Kidney (tissue), 14 donors: ENCODE results near the gene GMDS. TPM values are rescaled to one million over a fixed set of nuclear protein-coding genes. Genes with fewer than 3 reads are reported as not detected.

Experiments
- DNase-seq, 5 donors: peaks; one replicate each; pipeline ENCODE4 v3.0.0-alpha.2; 2013 to 2020
- FAIRE-seq: peaks from 2 replicates; lab custom pipeline; 2012; peaks lifted over from hg19 to GRCh38; lab: Jason Lieb, UNC
- H3K27ac ChIP-seq, 2 donors: one replicate each; pipeline ENCODE4 v1.7.0; 2013; ENCODE audit warnings: low read depth in 2 of 2, low read length in 2 of 2, inconsistent platforms in 1 of 2
- H3K27me3 ChIP-seq: one replicate; pipeline ENCODE4 v1.7.1; 2013; ENCODE audit warnings: low read length, inconsistent platforms; ENCODE audit not compliant: control insufficient read depth, insufficient read depth
- H3K36me3 ChIP-seq, 3 donors: one replicate each; pipeline versions ENCODE4 v1.7.0 to v1.7.1; 2013; ENCODE audit warnings: low read length in 3 of 3, control low read depth in 1 of 3, inconsistent platforms in 1 of 3; ENCODE audit not compliant: insufficient read depth in 3 of 3, control insufficient read depth in 2 of 3
- H3K4me1 ChIP-seq, 3 donors: one replicate each; pipeline versions ENCODE4 v1.7.0 to v1.7.1; 2013; ENCODE audit warnings: low read length in 3 of 3, inconsistent platforms in 1 of 3, low read depth in 1 of 3; ENCODE audit not compliant: control insufficient read depth in 2 of 3, insufficient read depth in 2 of 3
- H3K4me3 ChIP-seq, 3 donors: one replicate each; pipeline versions ENCODE4 v1.7.0 to v1.8.1; 2013; ENCODE audit warnings: low read length in 3 of 3, control low read depth in 1 of 3, inconsistent platforms in 1 of 3
- H3K9ac ChIP-seq, 3 donors: one replicate each; pipeline versions ENCODE4 v1.7.0 to v1.7.1; 2013; ENCODE audit warnings: low read length in 3 of 3, control low read depth in 1 of 3, inconsistent platforms in 1 of 3
- H3K9me3 ChIP-seq, 3 donors: one replicate each; pipeline versions ENCODE4 v1.7.0 to v1.7.1; 2013; ENCODE audit warnings: low read length in 3 of 3, control low read depth in 1 of 3, inconsistent platforms in 1 of 3; ENCODE audit not compliant: control insufficient read depth in 2 of 3, insufficient read depth in 1 of 3
- intact Hi-C: fragments of 100-400 bp; cut with DNase I; formaldehyde crosslinking; loops from one replicate; pipeline ENCODE4 v1.11.1; 2022
- polyA plus RNA-seq: library from polyadenylated mRNA; stranded (reverse); fragments of 350-450 nt; fragmentation: Illumina TruSeq; extraction: RNeasy Lipid Tissue Mini Kit (QIAGEN cat#74804); gene quantifications from one replicate; pipeline ENCODE4 v1.2.3, GENCODE V29; 2014; ENCODE audit warnings: low read depth, low replicate concordance; ENCODE audit not compliant: insufficient read depth
- total RNA-seq: library from RNA; stranded (reverse); fragmentation: NEBNext Ultra II Directional; extraction: Animal tissue kit (Norgen Biotek cat#: 25700); gene quantifications from one replicate; pipeline ENCODE4 v1.2.1, GENCODE V29; 2021
- TF ChIP-seq, protein P1 (sequence below): IDR thresholded peaks from 3 replicates; pipeline ENCODE4 v1.5.1; 2012; ENCODE audit warnings: mild to moderate bottlenecking, moderate library complexity, borderline replicate concordance; ENCODE audit not compliant: insufficient read depth; ENCODE audit errors: extremely low read depth
- donor health status: control.
- donor health status: control.
- donor health status: control.
- donor health status: control.
- donor health status: control.
- donor health status: DM: yes; HTN: yes; CAD: no.
- donor health status: Normal renal cell carcinoma (clear cell type).

The GMDS gene
- total and polyA plus RNA-seq, 2 donors from 2014 or later, result 49.6 to 63.7 TPM

DNA sequence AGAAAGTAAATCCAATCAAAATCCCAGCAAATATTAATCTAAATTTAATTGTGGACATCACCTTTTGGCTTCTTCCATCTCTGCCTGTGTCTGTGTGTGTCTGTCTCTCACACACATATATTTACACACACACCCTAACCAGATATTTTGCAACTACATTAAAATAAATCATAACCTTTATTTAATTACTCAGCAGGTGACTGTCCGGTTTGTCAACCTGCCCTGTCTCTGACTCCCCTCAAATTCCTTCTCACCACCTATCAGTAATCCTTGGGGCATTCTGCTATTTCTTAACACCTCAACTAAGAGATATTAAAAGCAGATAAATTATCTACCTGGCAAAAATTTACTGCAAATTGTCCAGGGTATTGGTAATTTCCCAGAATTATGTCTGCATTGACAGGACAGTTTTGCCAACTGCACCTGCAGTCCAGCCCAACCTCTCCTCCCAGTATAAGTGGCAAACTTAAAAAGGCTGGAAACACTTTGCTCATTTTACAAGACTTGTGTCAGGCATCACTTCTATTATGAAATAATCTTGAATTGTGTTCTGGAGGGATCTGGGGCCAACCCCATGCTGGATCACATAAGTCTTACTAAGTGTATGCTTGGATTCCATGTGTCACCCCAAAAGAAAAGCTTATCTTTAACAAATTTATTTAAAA, 216.1 kb downstream of the GMDS start:
- Histone ChIP-seq H3K36me3 (no peaks in the 10 kb centered on the region), H3K4me3 (no peak overlapping the region), H3K27me3 (no peaks in the 10 kb centered on the region), H3K9me3 (no peaks in the 10 kb centered on the region), H3K4me1 (no peaks in the 10 kb centered on the region), H3K27ac (no peak overlapping the region), H3K9ac (no peak overlapping the region)
- TF ChIP-seq, protein P1, sequence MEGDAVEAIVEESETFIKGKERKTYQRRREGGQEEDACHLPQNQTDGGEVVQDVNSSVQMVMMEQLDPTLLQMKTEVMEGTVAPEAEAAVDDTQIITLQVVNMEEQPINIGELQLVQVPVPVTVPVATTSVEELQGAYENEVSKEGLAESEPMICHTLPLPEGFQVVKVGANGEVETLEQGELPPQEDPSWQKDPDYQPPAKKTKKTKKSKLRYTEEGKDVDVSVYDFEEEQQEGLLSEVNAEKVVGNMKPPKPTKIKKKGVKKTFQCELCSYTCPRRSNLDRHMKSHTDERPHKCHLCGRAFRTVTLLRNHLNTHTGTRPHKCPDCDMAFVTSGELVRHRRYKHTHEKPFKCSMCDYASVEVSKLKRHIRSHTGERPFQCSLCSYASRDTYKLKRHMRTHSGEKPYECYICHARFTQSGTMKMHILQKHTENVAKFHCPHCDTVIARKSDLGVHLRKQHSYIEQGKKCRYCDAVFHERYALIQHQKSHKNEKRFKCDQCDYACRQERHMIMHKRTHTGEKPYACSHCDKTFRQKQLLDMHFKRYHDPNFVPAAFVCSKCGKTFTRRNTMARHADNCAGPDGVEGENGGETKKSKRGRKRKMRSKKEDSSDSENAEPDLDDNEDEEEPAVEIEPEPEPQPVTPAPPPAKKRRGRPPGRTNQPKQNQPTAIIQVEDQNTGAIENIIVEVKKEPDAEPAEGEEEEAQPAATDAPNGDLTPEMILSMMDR, result no peak
- FAIRE-seq (no peak), DNase-seq (no peak)
- intact Hi-C loops, result no loop called here

DNA sequence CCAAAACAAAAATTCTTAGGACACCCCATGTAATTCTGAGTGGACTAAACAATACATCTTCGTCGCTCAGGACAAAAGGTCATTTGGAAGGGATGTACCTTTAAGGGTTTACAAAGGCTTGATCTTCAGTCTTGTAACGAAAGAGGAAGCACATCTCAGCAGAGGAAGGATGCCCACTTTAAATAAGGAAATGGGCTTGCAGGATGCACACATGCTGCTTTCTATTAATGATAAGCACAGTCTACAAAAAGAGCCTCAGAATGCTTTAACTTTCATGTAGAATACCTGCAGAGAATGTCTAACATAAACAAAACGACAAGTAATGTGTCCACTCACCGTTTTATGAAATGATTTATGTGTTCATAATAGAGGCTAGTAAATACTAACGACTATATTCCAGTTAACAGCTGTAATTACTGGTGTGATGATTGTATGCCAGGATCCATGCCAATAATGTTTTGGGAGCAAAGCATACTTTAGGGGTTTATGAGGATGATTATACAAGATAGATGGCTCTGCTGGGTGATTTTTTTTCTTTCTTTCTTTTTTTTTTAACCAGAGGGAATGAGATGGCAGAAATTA, 216.9 kb downstream of the GMDS start:
- Histone ChIP-seq H3K27me3 (no peaks in the 10 kb centered on the region), H3K27ac (no peak overlapping the region), H3K4me1 (no peaks in the 10 kb centered on the region), H3K36me3 (no peaks in the 10 kb centered on the region), H3K9me3 (no peaks in the 10 kb centered on the region), H3K4me3 (no peak overlapping the region), H3K9ac (no peak overlapping the region)
- peak in 1 of 5 donors; percentile 52 for DNase-seq
- intact Hi-C loops, result no loop called here
- TF ChIP-seq, protein P1, result no peak
- no peak for FAIRE-seq

DNA sequence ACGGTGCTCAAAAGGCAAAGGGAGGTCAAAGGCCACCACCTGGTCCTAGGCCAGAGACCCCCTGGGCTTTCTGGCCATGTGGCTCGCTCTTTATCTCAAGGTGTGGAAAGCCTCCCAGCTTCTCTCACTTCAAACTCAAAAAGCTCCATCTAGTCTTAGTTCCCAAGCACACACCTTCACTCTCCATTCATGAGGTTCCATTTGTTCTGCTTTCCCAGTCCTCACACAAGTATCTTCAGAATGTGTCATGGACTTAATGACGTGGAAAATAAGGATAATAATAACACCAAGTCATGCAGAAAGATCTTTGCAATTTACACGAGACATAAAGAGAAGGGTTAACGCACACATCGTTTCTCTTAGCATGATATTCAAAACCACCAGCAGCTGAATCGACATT, 219.3 kb downstream of the GMDS start:
- no peaks in the 10 kb centered on the region for H3K9me3 ChIP-seq
- DNase-seq, result peak in 1 of 5 donors; percentile 23
- H3K27me3 ChIP-seq, result no peaks in the 10 kb centered on the region
- TF ChIP-seq, protein P1, result no peak
- FAIRE-seq, result no peak
- no peak overlapping the region for H3K27ac ChIP-seq
- H3K4me3 ChIP-seq, result no peak overlapping the region
- H3K9ac ChIP-seq, result no peak overlapping the region
- peaks cover 0 to 2% (median 0%) of the 10 kb centered on the region in 3 donors for H3K4me1 ChIP-seq
- intact Hi-C loops, result no loop called here
- H3K36me3 ChIP-seq, result no peaks in the 10 kb centered on the region
